GM23248 (cell line): Measurements from ENCODE around the gene DSG2. TPM values are rescaled to one million over a fixed set of nuclear protein-coding genes. Genes with fewer than 3 reads are reported as not detected.
"Not testable (repeated sequence)": the region's sequence is repeated elsewhere in the genome, so short reads cannot be mapped to it uniquely, and the experiment has no call there.

Experiments
- DNase-seq: peaks from one replicate; pipeline ENCODE4 v3.0.0-alpha.2; 2015
- H2AFZ ChIP-seq: fragments of 200-600 bp; sonication (generic); 2 replicates; pipeline ENCODE4 v1.6.1; 2016; ENCODE audit warnings: antibody characterized with exemption
- H3F3A ChIP-seq: fragments of 200-600 bp; sonication (generic); 2 replicates; pipeline ENCODE4 v1.6.1; 2016; ENCODE audit warnings: mild to moderate bottlenecking, antibody characterized with exemption, mixed run types; ENCODE audit not compliant: insufficient read depth
- H3K27ac ChIP-seq: fragments of 200-600 bp; sonication (generic); 2 replicates; pipeline ENCODE4 v1.5.1; 2016; ENCODE audit warnings: mild to moderate bottlenecking
- H3K27me3 ChIP-seq: fragments of 200-600 bp; sonication (generic); replicated peaks from 2 replicates; pipeline ENCODE4 v1.6.1; 2016; ENCODE audit warnings: mild to moderate bottlenecking; ENCODE audit not compliant: insufficient read depth
- H3K36me3 ChIP-seq: fragments of 200-600 bp; sonication (generic); 2 replicates; pipeline ENCODE4 v1.6.1; 2016; ENCODE audit warnings: low read depth, mild to moderate bottlenecking
- H3K4me1 ChIP-seq: fragments of 200-600 bp; sonication (generic); 2 replicates; pipeline ENCODE4 v1.6.1; 2016; ENCODE audit warnings: mild to moderate bottlenecking; ENCODE audit not compliant: insufficient read depth
- H3K4me2 ChIP-seq: fragments of 200-600 bp; sonication (generic); one replicate; pipeline ENCODE4 v1.6.1; 2016; ENCODE audit warnings: mild to moderate bottlenecking; ENCODE audit not compliant: unreplicated experiment
- H3K4me3 ChIP-seq: fragments of 200-600 bp; sonication (generic); 2 replicates; pipeline ENCODE4 v1.5.1; 2016; ENCODE audit warnings: mild to moderate bottlenecking
- H3K79me2 ChIP-seq: fragments of 200-600 bp; sonication (generic); 2 replicates; pipeline ENCODE4 v1.6.1; 2016; ENCODE audit warnings: mild to moderate bottlenecking; ENCODE audit not compliant: insufficient read depth
- H3K9ac ChIP-seq: fragments of 200-600 bp; sonication (generic); 2 replicates; pipeline ENCODE4 v1.6.1; 2016; ENCODE audit warnings: mild to moderate bottlenecking
- H3K9me2 ChIP-seq: fragments of 200-600 bp; sonication (generic); 2 replicates; pipeline ENCODE4 v1.6.1; 2016; ENCODE audit warnings: mixed run types, mild to moderate bottlenecking, moderate library complexity; ENCODE audit not compliant: insufficient read depth
- H3K9me3 ChIP-seq: fragments of 200-600 bp; sonication (generic); one replicate; pipeline ENCODE4 v1.6.1; 2017; ENCODE audit warnings: low read depth
- H4K20me1 ChIP-seq: fragments of 200-600 bp; sonication (generic); 2 replicates; pipeline ENCODE4 v1.6.0; 2016; ENCODE audit not compliant: insufficient read depth
- EZH2 ChIP-seq: fragments of 200-600 bp; sonication (generic); IDR thresholded peaks from 2 replicates; pipeline ENCODE4 v1.6.1; 2018; ENCODE audit warnings: antibody characterized with exemption, mild to moderate bottlenecking; ENCODE audit not compliant: insufficient read depth, poor library complexity, severe bottlenecking
- EZH2phosphoT487 ChIP-seq: fragments of 200-600 bp; sonication (generic); IDR thresholded peaks from 2 replicates; pipeline ENCODE4 v1.6.1; 2018; ENCODE audit warnings: antibody characterized with exemption, moderate library complexity, mild to moderate bottlenecking, low read depth; ENCODE audit not compliant: insufficient read depth
- WGBS, 2 experiments: methylation state at CpG; one replicate each; pipeline ENCODE4 v1.1.6; 2015 to 2017; ENCODE audit warnings: low lambda C conversion rate in 2 of 2, low coverage in 1 of 2; ENCODE audit errors: missing lambda C conversion rate in 2 of 2; 5-methylcytosine and 5-hydroxymethylcytosine counted together
- in situ Hi-C: fragments of 300-500 bp; cut with MboI; formaldehyde crosslinking; loops from 2 replicates; pipeline ENCODE4 v1.15.0; 2020
- polyA plus RNA-seq: library from polyadenylated mRNA; unstranded; fragments of >200 nt; fragmentation: Nextera tagmentation; extraction: Ambion mirVana; gene quantifications from 2 replicates; pipeline ENCODE4 v1.2.1, GENCODE V29; 2016
- total RNA-seq: library from RNA; depleted of rRNA; stranded (reverse); fragments of >200 nt; shearing (Covaris generic); gene quantifications from 2 replicates; pipeline ENCODE4 v1.2.3, GENCODE V29; 2014

Gene DSG2
- total and polyA plus RNA-seq, 2 experiments from 2014 or later: under 0.01 TPM; not detected in 1

DNA sequence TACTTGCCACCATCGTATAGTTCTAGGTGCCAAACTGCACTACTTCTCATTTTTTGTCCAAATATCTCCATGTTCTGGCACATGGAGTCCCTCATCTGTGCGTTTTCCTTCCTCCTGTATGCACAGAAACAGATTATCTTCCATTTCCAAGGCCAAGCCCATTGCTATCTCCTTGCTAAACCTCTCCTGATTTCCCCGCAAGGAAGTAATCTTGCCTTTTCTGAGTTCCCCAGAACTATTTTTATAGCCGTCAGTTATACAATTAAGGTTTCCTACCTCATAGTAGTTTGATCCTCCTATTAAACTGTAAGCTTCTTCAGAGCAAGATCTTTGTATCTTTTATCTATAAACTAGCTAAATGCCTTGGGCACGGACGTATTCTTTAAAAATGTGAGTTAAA is 7.2 kb downstream of the DSG2 start:
- no peak overlapping the region for H3K4me3 ChIP-seq
- no peaks in the 10 kb centered on the region for H3K4me1 ChIP-seq
- no peak overlapping the region for H3K4me2 ChIP-seq
- no peak for DNase-seq
- 23 to 26% methylated on average over 6 of the region's 6 CpGs for WGBS, 2 experiments
- H2AFZ ChIP-seq: no peak overlapping the region
- H4K20me1 ChIP-seq: no peaks in the 10 kb centered on the region
- no peaks in the 10 kb centered on the region for H3K79me2 ChIP-seq
- in situ Hi-C loops: no loop called here
- no peaks in the 10 kb centered on the region for H3K36me3 ChIP-seq
- no peaks in the 10 kb centered on the region for H3K9me2 ChIP-seq
- H3F3A ChIP-seq: no peaks in the 10 kb centered on the region
- H3K27me3 ChIP-seq: peaks cover 2% of the 10 kb centered on the region; the same call in 1 of the 2 replicates
- no peak overlapping the region for H3K9ac ChIP-seq
- no peak for TF ChIP-seq EZH2phosphoT487
- TF ChIP-seq EZH2: no peak
- no peak overlapping the region for H3K27ac ChIP-seq
- no peaks in the 10 kb centered on the region for H3K9me3 ChIP-seq

- in situ Hi-C loops: no loop called here
- Histone ChIP-seq H3K4me1 (no peaks in the 10 kb centered on the region), H3K9me2 (no peaks in the 10 kb centered on the region), H3K36me3 (no peaks in the 10 kb centered on the region), H3K4me2 (no peak overlapping the region), H2AFZ (no peak overlapping the region), H3K79me2 (no peaks in the 10 kb centered on the region), H3K27ac (no peak overlapping the region), H4K20me1 (no peaks in the 10 kb centered on the region), H3K9ac (no peak overlapping the region), H3K27me3 (no peaks in the 10 kb centered on the region), H3K9me3 (no peaks in the 10 kb centered on the region), H3K4me3 (no peak overlapping the region), H3F3A (no peaks in the 10 kb centered on the region)
- TF ChIP-seq EZH2 (no peak), EZH2phosphoT487 (no peak)
- peak; percentile 14 for DNase-seq
- 27 to 35% methylated on average over 5 of the region's 5 CpGs for WGBS, 2 experiments
These were observed 8.2 kb downstream of the DSG2 start for GRCh38 chr18:31506024-31506742.

DNA sequence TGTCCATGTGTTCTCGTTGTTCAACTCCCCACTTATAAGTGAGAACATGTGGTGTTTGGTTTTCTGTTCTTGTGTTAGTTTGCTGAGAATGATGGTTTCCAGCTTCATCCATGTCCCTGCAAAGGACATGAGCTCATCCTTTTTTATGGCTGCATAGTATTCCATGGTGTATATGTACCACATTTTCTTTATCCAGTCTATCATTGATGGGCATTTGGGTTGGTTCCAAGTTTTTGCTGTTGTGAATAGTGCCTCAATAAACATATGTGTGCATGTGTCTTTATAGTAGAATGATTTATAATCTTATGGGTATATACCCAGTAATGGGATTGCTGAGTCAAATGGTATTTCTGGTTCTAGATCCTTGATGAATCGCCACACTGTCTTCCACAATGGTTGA is 9.1 kb downstream of the DSG2 start:
- H3K4me1 ChIP-seq, H3F3A ChIP-seq, H4K20me1 ChIP-seq, in situ Hi-C loops, DNase-seq, H3K4me2 ChIP-seq, H2AFZ ChIP-seq, H3K9ac ChIP-seq, H3K27me3 ChIP-seq, H3K27ac ChIP-seq, H3K9me2 ChIP-seq, H3K4me3 ChIP-seq, H3K36me3 ChIP-seq, H3K9me3 ChIP-seq, H3K79me2 ChIP-seq: not testable (repeated sequence)
- 6 to 27% methylated on average over 2 of the region's 2 CpGs for WGBS, 2 experiments

DNA sequence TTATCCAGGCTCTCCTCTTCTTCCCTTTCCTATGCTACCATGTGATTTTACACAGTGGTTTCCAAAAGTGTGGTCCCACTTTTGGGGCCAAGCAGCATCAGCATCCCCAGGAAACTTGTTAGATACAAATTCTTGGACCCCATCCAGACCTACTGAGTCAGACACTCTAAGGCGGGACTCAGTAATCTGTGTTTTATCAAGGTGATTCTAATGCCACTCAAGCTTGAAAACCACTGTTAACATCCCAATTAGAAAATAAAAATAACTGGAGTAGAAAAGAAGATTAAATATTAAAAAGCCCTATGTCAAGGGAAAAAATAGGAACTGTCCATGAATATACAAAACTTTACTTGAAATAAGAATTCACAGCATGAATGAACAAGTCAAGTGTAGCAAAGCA is 10.8 kb downstream of the DSG2 start:
- no peak overlapping the region for H3K4me2 ChIP-seq
- no peak overlapping the region for H2AFZ ChIP-seq
- H3K27me3 ChIP-seq: no peaks in the 10 kb centered on the region; the same call in 1 of the 2 replicates
- no peaks in the 10 kb centered on the region for H3K9me3 ChIP-seq
- H3F3A ChIP-seq: no peaks in the 10 kb centered on the region
- H3K4me1 ChIP-seq: no peaks in the 10 kb centered on the region
- DNase-seq: no peak
- H3K9me2 ChIP-seq: no peaks in the 10 kb centered on the region
- H3K9ac ChIP-seq: no peak overlapping the region
- WGBS, 2 experiments: 19 to 35% methylated on average over 1 of the region's 1 CpG
- H3K4me3 ChIP-seq: no peak overlapping the region
- TF ChIP-seq EZH2: no peak
- TF ChIP-seq EZH2phosphoT487: no peak
- H4K20me1 ChIP-seq: no peaks in the 10 kb centered on the region
- no peaks in the 10 kb centered on the region for H3K36me3 ChIP-seq
- H3K79me2 ChIP-seq: no peaks in the 10 kb centered on the region
- H3K27ac ChIP-seq: no peak overlapping the region
- in situ Hi-C loops: no loop called here

GRCh38 chr18:31509571-31509970 is 11.6 kb downstream of the DSG2 start:
- H3K27ac ChIP-seq: no peak overlapping the region
- no peaks in the 10 kb centered on the region for H3K79me2 ChIP-seq
- H2AFZ ChIP-seq: no peak overlapping the region
- no peaks in the 10 kb centered on the region for H3K9me2 ChIP-seq
- in situ Hi-C loops: no loop called here
- no peaks in the 10 kb centered on the region for H3F3A ChIP-seq
- no peak overlapping the region for H3K4me3 ChIP-seq
- H3K27me3 ChIP-seq: no peaks in the 10 kb centered on the region; the same call in 1 of the 2 replicates
- no peaks in the 10 kb centered on the region for H4K20me1 ChIP-seq
- WGBS, 2 experiments: 7% methylated on average over 3 of the region's 3 CpGs
- H3K4me1 ChIP-seq: no peaks in the 10 kb centered on the region
- TF ChIP-seq EZH2: no peak
- no peak for TF ChIP-seq EZH2phosphoT487
- H3K4me2 ChIP-seq: no peak overlapping the region
- no peak overlapping the region for H3K9ac ChIP-seq
- no peak for DNase-seq
- no peaks in the 10 kb centered on the region for H3K9me3 ChIP-seq
- H3K36me3 ChIP-seq: no peaks in the 10 kb centered on the region
